Measurements from ENCODE around the gene SCAPER.
A peak's percentile ranks its signal among the peaks of the same experiment; 100 is the strongest.

SCAPER gene

DNA sequence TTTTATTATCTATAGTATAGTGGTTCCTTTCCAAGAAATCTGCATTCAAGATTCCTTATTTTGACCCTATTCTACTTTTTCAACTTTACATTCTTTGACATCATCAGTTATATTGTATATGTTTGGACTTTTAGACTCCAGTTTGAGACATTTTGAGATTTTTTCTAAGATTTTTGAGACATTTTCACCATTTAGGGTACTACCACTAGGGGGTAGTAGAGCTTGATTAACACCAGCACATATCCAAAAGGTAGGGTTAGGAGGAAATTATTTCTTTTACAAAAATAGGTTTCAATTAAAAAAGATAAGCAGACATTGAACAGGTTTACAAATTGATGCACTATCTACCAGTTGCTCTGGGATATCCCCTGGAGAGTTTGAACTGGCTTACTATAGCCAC lies 262.5 kb downstream of the SCAPER start:
- no peaks in the 10 kb centered on the region for H3K79me2 ChIP-seq (ENCODE audit: low read length)
- H4K20me1 ChIP-seq (ENCODE audit: insufficient read depth, low read length): no peaks in the 10 kb centered on the region
- H3K9ac ChIP-seq (ENCODE audit: low read length): no peak overlapping the region
- no peak overlapping the region for H2AFZ ChIP-seq (ENCODE audit: low read depth, low read length)
- no peaks in the 10 kb centered on the region for H3K4me1 ChIP-seq (ENCODE audit: low read length)
- H3K4me2 ChIP-seq (ENCODE audit: low read length): no peak overlapping the region
- H3K4me3 ChIP-seq (ENCODE audit: low read length): no peak overlapping the region
- H3K36me3 ChIP-seq (replicated peaks; ENCODE audit: low read depth, low read length): peaks cover 5% of the 10 kb centered on the region
- H3K9me3 ChIP-seq (ENCODE audit: insufficient read depth, low read length): no peaks in the 10 kb centered on the region
- H3K27ac ChIP-seq (ENCODE audit: low read length): no peak overlapping the region
- TF ChIP-seq, protein P1, sequence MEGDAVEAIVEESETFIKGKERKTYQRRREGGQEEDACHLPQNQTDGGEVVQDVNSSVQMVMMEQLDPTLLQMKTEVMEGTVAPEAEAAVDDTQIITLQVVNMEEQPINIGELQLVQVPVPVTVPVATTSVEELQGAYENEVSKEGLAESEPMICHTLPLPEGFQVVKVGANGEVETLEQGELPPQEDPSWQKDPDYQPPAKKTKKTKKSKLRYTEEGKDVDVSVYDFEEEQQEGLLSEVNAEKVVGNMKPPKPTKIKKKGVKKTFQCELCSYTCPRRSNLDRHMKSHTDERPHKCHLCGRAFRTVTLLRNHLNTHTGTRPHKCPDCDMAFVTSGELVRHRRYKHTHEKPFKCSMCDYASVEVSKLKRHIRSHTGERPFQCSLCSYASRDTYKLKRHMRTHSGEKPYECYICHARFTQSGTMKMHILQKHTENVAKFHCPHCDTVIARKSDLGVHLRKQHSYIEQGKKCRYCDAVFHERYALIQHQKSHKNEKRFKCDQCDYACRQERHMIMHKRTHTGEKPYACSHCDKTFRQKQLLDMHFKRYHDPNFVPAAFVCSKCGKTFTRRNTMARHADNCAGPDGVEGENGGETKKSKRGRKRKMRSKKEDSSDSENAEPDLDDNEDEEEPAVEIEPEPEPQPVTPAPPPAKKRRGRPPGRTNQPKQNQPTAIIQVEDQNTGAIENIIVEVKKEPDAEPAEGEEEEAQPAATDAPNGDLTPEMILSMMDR (IDR thresholded peaks at IDR 0.05; ENCODE audit: low read depth, low read length): peak; percentile 63
- TF ChIP-seq EZH2phosphoT487 (IDR thresholded peaks at IDR 0.05; ENCODE audit: low read depth): no peak
- no peaks in the 10 kb centered on the region for H3K27me3 ChIP-seq (ENCODE audit: low read depth, low read length)

DNA sequence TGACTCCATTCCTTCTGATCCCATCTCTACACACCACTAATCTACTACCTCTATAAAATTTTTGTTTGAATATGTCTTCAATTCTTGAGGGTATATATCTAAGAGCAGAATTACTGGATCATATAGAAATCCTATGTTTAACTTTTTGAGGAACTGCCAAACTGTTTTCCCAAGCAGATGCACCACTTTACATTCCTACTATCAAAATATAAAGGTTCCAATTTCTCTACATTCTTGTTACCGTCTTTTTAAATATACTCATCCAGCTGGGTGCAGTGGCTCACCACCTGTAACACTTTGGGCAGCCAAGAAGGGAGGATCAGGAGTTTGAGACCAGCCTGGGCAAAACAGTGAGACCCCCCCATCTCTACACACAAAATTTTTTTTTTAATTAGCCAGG lies 268.0 kb downstream of the SCAPER start:
- no peak overlapping the region for H3K9ac ChIP-seq (ENCODE audit: low read length)
- H3K4me2 ChIP-seq (ENCODE audit: low read length): no peak overlapping the region
- H3K4me1 ChIP-seq (ENCODE audit: low read length): peaks cover 15% of the 10 kb centered on the region
- H3K27me3 ChIP-seq (ENCODE audit: low read depth, low read length): no peaks in the 10 kb centered on the region
- no peak for TF ChIP-seq EZH2phosphoT487 (IDR thresholded peaks at IDR 0.05; ENCODE audit: low read depth)
- TF ChIP-seq, protein P1 (IDR thresholded peaks at IDR 0.05; ENCODE audit: low read depth, low read length): no peak
- no peaks in the 10 kb centered on the region for H3K79me2 ChIP-seq (ENCODE audit: low read length)
- H4K20me1 ChIP-seq (ENCODE audit: insufficient read depth, low read length): no peaks in the 10 kb centered on the region
- H2AFZ ChIP-seq (ENCODE audit: low read depth, low read length): no peak overlapping the region
- H3K9me3 ChIP-seq (ENCODE audit: insufficient read depth, low read length): peaks cover 19% of the 10 kb centered on the region; the same call in 1 of the 2 replicates
- H3K4me3 ChIP-seq (ENCODE audit: low read length): no peak overlapping the region
- no peak overlapping the region for H3K27ac ChIP-seq (ENCODE audit: low read length)
- H3K36me3 ChIP-seq (replicated peaks; ENCODE audit: low read depth, low read length): peaks cover 17% of the 10 kb centered on the region

DNA sequence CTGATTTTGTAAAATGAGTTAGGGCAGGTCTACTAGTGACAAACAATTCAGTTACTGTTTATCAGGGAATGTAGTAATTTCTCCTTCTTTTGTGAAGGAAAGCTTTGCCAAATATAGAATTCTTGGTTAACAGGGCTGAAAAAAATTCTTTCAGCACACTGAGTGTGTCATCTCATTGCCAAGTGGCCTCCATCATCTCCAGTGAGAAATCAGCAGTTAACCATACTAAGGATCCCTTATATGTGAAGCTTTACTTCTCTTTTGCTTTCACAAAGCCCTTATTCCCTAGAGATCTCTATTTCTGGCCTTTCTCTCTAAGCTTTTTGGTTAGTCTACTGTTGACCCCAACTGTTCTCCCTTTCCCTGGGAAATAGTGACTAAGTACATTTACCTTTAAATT lies 269.1 kb downstream of the SCAPER start:
- H4K20me1 ChIP-seq (ENCODE audit: insufficient read depth, low read length): no peaks in the 10 kb centered on the region
- H3K36me3 ChIP-seq (replicated peaks; ENCODE audit: low read depth, low read length): peaks cover 17% of the 10 kb centered on the region
- H3K79me2 ChIP-seq (ENCODE audit: low read length): no peaks in the 10 kb centered on the region
- H3K4me2 ChIP-seq (ENCODE audit: low read length): no peak overlapping the region
- no peak overlapping the region for H3K4me3 ChIP-seq (ENCODE audit: low read length)
- H2AFZ ChIP-seq (ENCODE audit: low read depth, low read length): no peak overlapping the region
- no peak overlapping the region for H3K27ac ChIP-seq (ENCODE audit: low read length)
- peaks cover 19% of the 10 kb centered on the region; the same call in 1 of the 2 replicates for H3K9me3 ChIP-seq (ENCODE audit: insufficient read depth, low read length)
- H3K4me1 ChIP-seq (ENCODE audit: low read length): peaks cover 15% of the 10 kb centered on the region
- TF ChIP-seq, protein P1 (IDR thresholded peaks at IDR 0.05; ENCODE audit: low read depth, low read length): no peak
- no peaks in the 10 kb centered on the region for H3K27me3 ChIP-seq (ENCODE audit: low read depth, low read length)
- H3K9ac ChIP-seq (ENCODE audit: low read length): no peak overlapping the region

DNA sequence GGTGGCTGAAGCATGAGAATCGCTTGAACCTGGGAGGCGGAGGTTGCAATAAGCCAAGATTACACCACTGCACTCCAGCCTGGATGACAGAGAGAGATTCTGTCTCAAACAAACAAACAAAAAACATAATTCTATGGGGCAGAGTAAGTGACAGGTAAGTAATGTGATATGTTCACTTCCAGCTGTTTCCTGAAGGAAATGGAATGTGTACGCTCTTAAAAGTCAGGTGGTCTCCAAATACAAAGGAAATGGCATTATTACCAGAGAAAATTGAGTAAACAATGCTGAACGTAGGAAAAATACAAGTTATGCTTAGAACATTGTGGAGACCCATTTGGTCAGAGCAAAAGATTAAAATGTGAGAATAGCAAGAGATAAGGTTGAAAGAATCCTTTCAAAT lies 278.5 kb downstream of the SCAPER start:
- no peaks in the 10 kb centered on the region for H3K4me1 ChIP-seq (ENCODE audit: low read length)
- TF ChIP-seq, protein P1 (IDR thresholded peaks at IDR 0.05; ENCODE audit: low read depth, low read length): no peak
- no peak for TF ChIP-seq EZH2phosphoT487 (IDR thresholded peaks at IDR 0.05; ENCODE audit: low read depth)
- H3K9me3 ChIP-seq (ENCODE audit: insufficient read depth, low read length): no peaks in the 10 kb centered on the region

More for the DNA sequence above, 278.5 kb downstream of the SCAPER start:
- H3K9ac ChIP-seq (ENCODE audit: low read length): no peak overlapping the region
- no peak overlapping the region for H2AFZ ChIP-seq (ENCODE audit: low read depth, low read length)
- no peaks in the 10 kb centered on the region for H3K79me2 ChIP-seq (ENCODE audit: low read length)
- H3K4me2 ChIP-seq (ENCODE audit: low read length): no peak overlapping the region
- no peak overlapping the region for H3K27ac ChIP-seq (ENCODE audit: low read length)
- no peaks in the 10 kb centered on the region for H3K36me3 ChIP-seq (replicated peaks; ENCODE audit: low read depth, low read length)
- H4K20me1 ChIP-seq (ENCODE audit: insufficient read depth, low read length): no peaks in the 10 kb centered on the region
- H3K27me3 ChIP-seq (ENCODE audit: low read depth, low read length): no peaks in the 10 kb centered on the region
- no peak overlapping the region for H3K4me3 ChIP-seq (ENCODE audit: low read length)

All from OCI-LY3 (cell line).